ENCODE results near the gene GRK5. TPM values are rescaled to one million over a fixed set of nuclear protein-coding genes. Genes with fewer than 3 reads are reported as not detected.
A peak's percentile ranks its signal among the peaks of the same experiment; 100 is the strongest.

The GRK5 gene
- total RNA-seq, 1 donor from 2014 or later, result 47.6 TPM

- DNase-seq, result no peak
- intact Hi-C loops (cut with DNase I), result no loop called here
- ATAC-seq (ENCODE audit: poor library complexity), result peak; percentile 70
These were observed 271.5 kb downstream of the GRK5 start for GRCh38 chr10:119478811-119479341.

GRCh38 chr10:119479532-119479931 is 272.2 kb downstream of the GRK5 start:
- intact Hi-C loops (cut with DNase I), result no loop called here
- ATAC-seq (ENCODE audit: poor library complexity) (no peak), DNase-seq (no peak)

GRCh38 chr10:119480667-119481066 is 273.3 kb downstream of the GRK5 start:
- intact Hi-C loops (cut with DNase I), result no loop called here
- ATAC-seq (ENCODE audit: poor library complexity) (peak; percentile 62), DNase-seq (no peak)

- DNase-seq (no peak), ATAC-seq (ENCODE audit: poor library complexity) (no peak)
- intact Hi-C loops (cut with DNase I), result no loop called here
These were observed 274.5 kb downstream of the GRK5 start for GRCh38 chr10:119481781-119482426.

DNA sequence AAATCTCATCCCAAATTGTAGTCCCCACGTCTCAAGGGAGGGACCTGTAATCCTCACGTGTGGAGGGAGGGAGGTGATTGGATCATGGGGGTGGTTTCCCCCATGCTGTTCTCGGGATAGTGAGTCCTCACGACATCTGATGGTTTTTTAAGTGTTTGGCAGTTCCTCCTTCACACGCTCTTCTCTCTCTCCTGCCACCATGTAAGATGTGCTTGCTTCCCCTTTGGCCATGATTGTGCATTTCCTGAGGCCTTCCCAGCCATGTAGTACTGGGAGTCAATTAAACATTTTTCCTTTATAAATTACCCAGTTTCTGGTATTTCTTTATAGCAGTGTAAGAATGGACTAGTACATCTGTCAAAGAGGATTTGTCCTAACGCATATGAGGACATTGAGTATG is 275.6 kb downstream of the GRK5 start:
- DNase-seq, result no peak
- ATAC-seq (ENCODE audit: poor library complexity), result no peak
- intact Hi-C loops (cut with DNase I), result no loop called here

DNA sequence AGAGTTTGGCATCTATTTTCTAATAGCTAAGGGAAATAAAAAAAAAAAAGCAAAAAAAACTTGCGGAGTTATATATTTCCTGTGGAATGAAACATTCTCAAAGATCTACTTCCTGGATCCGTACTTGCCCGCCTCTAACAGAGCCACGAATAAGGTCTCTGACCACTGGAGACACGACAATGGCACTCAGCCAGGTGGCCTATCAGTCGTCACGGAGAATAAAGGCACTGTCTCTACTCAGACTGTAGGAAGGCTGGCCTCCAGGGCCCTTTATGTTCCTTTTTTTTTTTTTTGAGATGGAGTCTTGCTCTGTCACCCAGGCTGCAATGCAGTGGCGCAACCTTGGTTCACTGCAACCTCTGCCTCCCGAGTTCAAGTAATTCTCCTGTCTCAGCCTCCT is 276.5 kb downstream of the GRK5 start:
- ATAC-seq (ENCODE audit: poor library complexity) (no peak), DNase-seq (no peak)
- intact Hi-C loops (cut with DNase I), result no loop called here

GRCh38 chr10:119488675-119489074 is 281.3 kb downstream of the GRK5 start:
- DNase-seq, result no peak
- no peak for ATAC-seq (ENCODE audit: poor library complexity)
- intact Hi-C loops (cut with DNase I), result no loop called here

DNA sequence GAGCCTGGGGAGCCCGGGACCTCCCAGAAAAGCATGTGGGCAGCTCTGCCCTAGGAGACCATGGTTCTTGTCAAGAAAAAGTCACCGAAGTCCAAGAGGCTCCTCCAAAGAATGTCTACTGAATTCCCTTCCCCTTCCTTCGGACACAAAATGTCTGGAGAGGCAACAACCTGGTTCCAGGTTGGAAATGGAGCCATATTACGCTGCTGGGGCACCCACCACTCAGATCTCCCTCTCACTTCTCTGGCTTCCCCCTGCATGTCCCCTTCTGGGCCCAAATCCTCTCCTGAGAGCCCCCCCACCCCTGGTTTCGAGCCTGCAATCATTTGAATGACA is 282.6 kb downstream of the GRK5 start:
- intact Hi-C loops (cut with DNase I), result no loop called here
- DNase-seq, result no peak
- ATAC-seq (ENCODE audit: poor library complexity), result no peak

- no peak for DNase-seq
- intact Hi-C loops (cut with DNase I), result no loop called here
- no peak for ATAC-seq (ENCODE audit: poor library complexity)
These were observed 284.8 kb downstream of the GRK5 start for GRCh38 chr10:119491966-119492757.

DNA sequence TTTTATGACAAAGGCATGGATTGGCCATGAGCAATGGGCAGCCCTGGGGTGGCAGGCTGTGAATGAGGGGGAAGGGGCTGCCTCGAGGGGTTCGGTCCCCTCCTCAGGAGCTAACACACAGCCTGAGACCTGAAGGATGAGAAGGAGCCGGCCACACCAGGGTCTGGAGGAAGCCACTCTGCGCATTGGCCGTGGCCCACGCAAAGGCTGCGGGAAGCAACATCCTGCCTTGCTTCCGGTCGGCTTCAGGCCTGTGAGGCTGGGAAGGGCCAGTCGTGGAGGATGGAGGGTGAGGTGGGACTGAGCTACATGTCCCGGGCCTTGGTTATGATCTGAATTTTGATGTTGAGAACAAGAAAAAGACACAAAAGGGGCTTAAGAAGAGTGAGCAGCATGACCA is 285.8 kb downstream of the GRK5 start:
- intact Hi-C loops (cut with DNase I), result no loop called here
- DNase-seq (no peak), ATAC-seq (ENCODE audit: poor library complexity) (no peak)

DNA sequence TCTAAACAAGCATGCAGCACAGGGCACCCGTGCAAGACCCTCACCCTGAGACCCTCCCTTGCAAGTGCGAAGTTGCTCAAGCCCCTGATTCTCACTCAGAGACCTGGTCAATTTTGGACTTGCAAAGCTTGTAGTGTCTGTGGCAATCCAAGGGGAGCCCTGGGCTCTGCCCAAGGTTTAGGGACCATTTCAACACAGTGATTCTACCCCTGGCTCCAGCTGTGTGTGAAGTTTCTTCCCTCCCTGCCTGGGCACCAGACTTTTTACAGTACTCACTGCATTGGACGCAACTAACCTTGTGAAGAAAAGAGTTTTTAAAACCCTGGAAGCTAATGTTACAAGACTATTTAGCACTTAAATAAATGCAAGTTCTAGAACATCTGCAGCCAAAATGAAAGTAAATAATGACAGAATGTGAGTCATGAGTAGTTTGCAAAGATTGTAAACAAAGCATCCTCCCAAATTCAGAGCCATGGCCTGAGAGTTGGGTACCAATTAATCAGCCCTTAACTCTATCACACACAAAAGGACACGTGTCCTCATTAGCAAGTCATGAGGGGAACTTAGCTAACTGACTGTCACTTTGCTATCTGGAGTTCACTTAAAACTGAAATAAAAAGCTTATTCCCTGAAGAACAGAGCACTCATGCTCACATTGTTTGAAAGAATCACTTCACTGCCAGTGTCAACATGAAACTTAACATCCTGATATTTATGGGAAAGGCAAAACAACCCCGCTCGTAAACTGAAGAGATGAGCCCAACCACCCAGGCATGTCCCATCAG is 287.1 kb downstream of the GRK5 start:
- no peak for ATAC-seq (ENCODE audit: poor library complexity)
- intact Hi-C loops (cut with DNase I), result no loop called here
- DNase-seq, result no peak

DNA sequence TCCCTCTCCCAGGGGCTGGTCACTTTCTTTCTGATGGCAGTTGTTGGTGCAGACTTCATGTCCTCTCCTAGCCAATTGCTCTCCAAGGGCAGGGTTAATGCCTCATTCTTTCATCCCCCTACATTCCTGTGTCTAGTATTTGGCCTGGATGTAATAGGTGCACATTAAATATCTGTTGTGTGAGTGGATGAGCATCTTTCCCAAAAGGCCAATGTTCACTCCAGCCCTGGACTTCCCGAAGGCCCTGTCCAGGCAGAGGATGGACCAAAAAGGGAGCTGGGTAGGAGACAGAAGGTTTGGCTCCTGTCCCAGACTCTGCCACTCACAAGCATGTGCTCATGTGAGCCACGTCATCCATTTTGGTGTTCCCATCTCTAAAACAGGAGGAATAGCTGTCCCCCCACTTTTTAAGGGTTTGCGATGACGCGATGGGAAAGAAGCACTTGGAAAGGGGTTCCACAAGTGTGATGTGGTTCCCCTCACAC is 287.7 kb downstream of the GRK5 start:
- intact Hi-C loops (cut with DNase I), result no loop called here
- ATAC-seq (ENCODE audit: poor library complexity) (no peak), DNase-seq (no peak)

DNA sequence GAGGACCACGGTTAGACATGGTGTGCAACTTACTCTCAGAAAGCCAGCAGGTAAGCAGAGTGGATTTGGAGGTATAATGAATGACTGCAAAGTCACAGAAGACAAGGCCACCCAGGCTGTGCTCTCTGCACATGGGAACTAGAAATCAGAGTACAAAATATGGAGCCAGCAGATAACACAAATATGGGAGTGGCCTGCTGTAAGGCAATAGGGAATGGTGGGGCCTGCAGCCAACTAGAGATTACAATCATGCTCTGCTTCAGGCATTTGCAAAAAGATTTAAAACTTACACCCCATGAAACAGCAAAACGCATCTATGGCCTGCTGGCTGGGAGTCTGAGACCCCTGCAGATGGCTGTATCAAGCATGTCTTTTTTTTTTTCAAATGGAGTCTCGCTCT is 288.2 kb downstream of the GRK5 start:
- no peak for ATAC-seq (ENCODE audit: poor library complexity)
- intact Hi-C loops (cut with DNase I), result no loop called here

GRCh38 chr10:119496273-119496672 is 288.9 kb downstream of the GRK5 start:
- no peak for DNase-seq
- no peak for ATAC-seq (ENCODE audit: poor library complexity)
- intact Hi-C loops (cut with DNase I), result no loop called here

More for the DNA sequence above, 288.2 kb downstream of the GRK5 start:
- DNase-seq, result no peak

GRCh38 chr10:119497243-119497642 is 289.9 kb downstream of the GRK5 start:
- intact Hi-C loops (cut with DNase I), result no loop called here
- DNase-seq, result no peak
- ATAC-seq (ENCODE audit: poor library complexity), result no peak

DNA sequence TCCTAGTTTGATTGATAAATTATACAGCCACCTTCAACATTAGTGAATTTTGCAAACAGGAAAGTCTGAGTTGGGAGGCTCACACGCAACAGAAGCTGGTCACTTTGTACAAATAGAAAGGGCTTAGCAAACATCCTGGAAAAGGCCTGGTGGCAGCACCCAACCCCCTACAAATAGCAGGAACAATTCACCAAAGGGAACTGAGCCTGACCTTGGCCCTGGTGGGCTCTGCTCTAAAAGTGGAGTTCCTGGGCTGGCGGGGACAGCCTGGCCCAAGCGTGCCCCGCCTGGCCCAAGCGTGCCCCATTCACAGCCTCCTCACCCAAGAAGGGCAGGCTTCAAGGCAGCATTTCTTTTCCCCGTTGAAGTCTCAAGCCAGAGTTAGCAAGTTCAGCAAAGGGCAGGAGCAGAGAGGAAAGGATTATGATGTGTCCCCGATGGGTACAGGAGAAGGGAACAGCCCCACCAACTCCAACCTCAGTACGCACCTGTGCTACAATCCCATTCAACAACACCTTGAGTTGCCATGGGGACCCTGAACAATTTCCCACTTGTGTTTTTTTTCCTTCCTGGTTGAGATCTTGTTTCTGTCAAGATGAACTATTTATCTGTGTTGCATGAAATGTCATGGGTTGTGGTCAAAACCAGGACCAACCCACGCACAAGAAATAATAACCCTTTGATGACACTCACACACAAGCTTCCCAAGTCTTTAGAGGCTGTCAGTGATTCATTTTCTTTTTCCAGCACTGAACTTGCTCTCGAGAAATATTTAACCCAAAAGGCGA is 291.7 kb downstream of the GRK5 start:
- intact Hi-C loops (cut with DNase I), result no loop called here
- DNase-seq (no peak), ATAC-seq (ENCODE audit: poor library complexity) (no peak)

- ATAC-seq (ENCODE audit: poor library complexity) (no peak), DNase-seq (no peak)
- intact Hi-C loops (cut with DNase I), result no loop called here
These were observed 292.3 kb downstream of the GRK5 start for GRCh38 chr10:119499677-119500002.

DNA sequence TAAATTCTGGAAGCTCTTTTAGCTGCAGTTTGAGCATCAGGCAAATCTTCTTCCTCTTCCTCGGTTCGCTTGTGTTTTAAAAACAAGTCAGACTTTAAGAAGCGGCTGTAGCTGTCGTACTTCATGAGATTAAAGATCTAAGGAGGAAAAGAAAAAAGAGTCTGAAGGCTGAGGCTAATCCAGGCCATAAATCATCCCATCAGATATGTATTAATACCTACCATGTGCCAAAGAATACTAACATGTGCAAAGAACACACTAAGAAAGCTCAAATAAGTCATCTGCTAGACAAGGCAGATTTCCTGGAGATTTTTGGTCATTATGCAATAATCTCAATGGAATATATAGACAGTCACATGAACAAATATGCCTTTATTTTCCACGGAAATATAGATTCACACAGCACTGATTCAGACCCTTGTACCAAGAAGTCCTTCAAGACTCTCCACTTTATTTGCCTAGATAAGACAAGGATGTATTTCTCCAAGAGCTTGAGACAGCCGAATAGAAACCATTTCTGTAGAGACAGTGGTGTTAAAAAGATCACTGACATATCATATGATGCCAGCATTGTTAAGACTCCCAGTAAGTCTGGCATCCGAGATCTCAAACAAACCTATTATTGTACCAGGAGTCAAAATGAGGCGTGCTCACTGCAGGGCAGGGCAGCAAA is 292.9 kb downstream of the GRK5 start:
- intact Hi-C loops (cut with DNase I), result no loop called here
- DNase-seq (no peak), ATAC-seq (ENCODE audit: poor library complexity) (no peak)

Data from Right ventricle myocardium superior (tissue), 1 donor.